ENCODE results near the gene TCEAL1.

Gene TCEAL1

GRCh38 chrX:103608306-103608963, 20.3 kb upstream of the TCEAL1 start:
- Histone ChIP-seq H3K9me3 (ENCODE audit: control insufficient read depth in 1 of 2, low read length in 2 of 2) (no peaks in the 10 kb centered on the region), H3K4me3 (ENCODE audit: low read depth in 1 of 2, low read length in 2 of 2) (peak overlapping the region; percentile 61 to 63), H3K9ac (ENCODE audit: low read depth in 1 of 2, low read length in 2 of 2) (peak overlapping the region; percentile 55 to 63), H3K27me3 (ENCODE audit: control insufficient read depth in 1 of 2, insufficient read depth in 2 of 2, low read length in 2 of 2) (no peaks in the 10 kb centered on the region), H3K27ac (ENCODE audit: low read depth, low read length) (peak overlapping the region; percentile 56), H3K36me3 (ENCODE audit: control insufficient read depth in 1 of 2, insufficient read depth in 2 of 2, low read length in 2 of 2) (no peaks in the 10 kb centered on the region), H3K4me1 (ENCODE audit: control insufficient read depth in 1 of 2, insufficient read depth in 2 of 2, low read length in 2 of 2) (peaks cover 0 to 3% of the 10 kb centered on the region in 2 donors)

GRCh38 chrX:103610282-103610681, 18.5 kb upstream of the TCEAL1 start:
- Histone ChIP-seq H3K9me3 (ENCODE audit: control insufficient read depth in 1 of 2, low read length in 2 of 2) (no peaks in the 10 kb centered on the region), H3K9ac (ENCODE audit: low read depth in 1 of 2, low read length in 2 of 2) (no peak overlapping the region), H3K4me3 (ENCODE audit: low read depth in 1 of 2, low read length in 2 of 2) (no peak overlapping the region), H3K36me3 (ENCODE audit: control insufficient read depth in 1 of 2, insufficient read depth in 2 of 2, low read length in 2 of 2) (no peaks in the 10 kb centered on the region), H3K27ac (ENCODE audit: low read depth, low read length) (no peak overlapping the region), H3K27me3 (ENCODE audit: control insufficient read depth in 1 of 2, insufficient read depth in 2 of 2, low read length in 2 of 2) (no peaks in the 10 kb centered on the region), H3K4me1 (ENCODE audit: control insufficient read depth in 1 of 2, insufficient read depth in 2 of 2, low read length in 2 of 2) (peaks cover 0 to 3% of the 10 kb centered on the region in 2 donors)

DNA sequence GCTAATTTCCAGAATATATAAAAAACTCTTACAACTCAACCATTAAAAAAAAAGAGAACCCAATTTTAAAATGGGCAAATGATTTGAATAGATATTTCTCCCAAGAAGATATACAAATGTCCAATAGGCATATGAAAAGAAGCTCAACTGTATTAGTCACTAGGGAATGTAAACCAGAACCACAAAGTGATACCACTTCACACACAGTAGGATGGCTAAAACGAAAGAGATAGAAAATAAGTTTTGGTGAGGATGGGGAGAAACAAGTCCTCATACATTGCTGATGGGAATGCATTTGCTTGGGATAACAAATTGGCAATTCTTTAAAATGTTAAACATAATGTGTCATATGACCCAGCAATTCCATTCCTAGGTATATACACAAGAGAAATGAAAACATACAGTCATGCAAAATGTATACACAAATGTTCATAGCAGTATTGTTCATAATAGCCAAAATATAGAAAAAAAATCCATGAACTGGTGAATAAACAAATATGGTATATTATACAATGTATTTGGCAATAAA, 15.3 kb upstream of the TCEAL1 start:
- H3K4me3 ChIP-seq (ENCODE audit: low read depth in 1 of 2, low read length in 2 of 2): no peak overlapping the region
- H3K9ac ChIP-seq (ENCODE audit: low read depth in 1 of 2, low read length in 2 of 2): no peak overlapping the region
- no peaks in the 10 kb centered on the region for H3K36me3 ChIP-seq (ENCODE audit: control insufficient read depth in 1 of 2, insufficient read depth in 2 of 2, low read length in 2 of 2)
- H3K4me1 ChIP-seq (ENCODE audit: control insufficient read depth in 1 of 2, insufficient read depth in 2 of 2, low read length in 2 of 2): no peaks in the 10 kb centered on the region
- no peaks in the 10 kb centered on the region for H3K27me3 ChIP-seq (ENCODE audit: control insufficient read depth in 1 of 2, insufficient read depth in 2 of 2, low read length in 2 of 2)
- no peak overlapping the region for H3K27ac ChIP-seq (ENCODE audit: low read depth, low read length)
- no peaks in the 10 kb centered on the region for H3K9me3 ChIP-seq (ENCODE audit: control insufficient read depth in 1 of 2, low read length in 2 of 2)

DNA sequence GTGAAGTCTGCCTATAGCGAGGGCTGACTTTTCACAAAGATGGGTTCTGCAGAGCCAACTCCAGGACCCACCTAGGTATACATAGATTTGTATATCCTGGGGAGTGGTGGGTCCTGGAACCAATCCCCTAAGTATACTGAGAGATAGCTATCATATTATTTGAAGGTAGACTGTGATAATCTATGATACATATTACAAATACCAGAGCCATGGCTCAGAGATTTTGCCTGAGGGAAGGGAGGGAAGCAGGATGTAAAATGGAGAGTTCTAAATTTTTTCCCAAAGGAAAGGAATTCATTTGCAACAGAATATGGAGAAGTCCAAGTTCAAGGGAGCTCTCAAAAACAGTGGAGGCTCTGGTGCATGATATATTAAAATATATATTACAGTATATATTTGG, 13.8 kb upstream of the TCEAL1 start:
- Histone ChIP-seq H3K36me3 (ENCODE audit: control insufficient read depth in 1 of 2, insufficient read depth in 2 of 2, low read length in 2 of 2) (no peaks in the 10 kb centered on the region), H3K27me3 (ENCODE audit: control insufficient read depth in 1 of 2, insufficient read depth in 2 of 2, low read length in 2 of 2) (no peaks in the 10 kb centered on the region), H3K9me3 (ENCODE audit: control insufficient read depth in 1 of 2, low read length in 2 of 2) (no peaks in the 10 kb centered on the region), H3K27ac (ENCODE audit: low read depth, low read length) (no peak overlapping the region), H3K9ac (ENCODE audit: low read depth in 1 of 2, low read length in 2 of 2) (no peak overlapping the region), H3K4me3 (ENCODE audit: low read depth in 1 of 2, low read length in 2 of 2) (no peak overlapping the region), H3K4me1 (ENCODE audit: control insufficient read depth in 1 of 2, insufficient read depth in 2 of 2, low read length in 2 of 2) (no peaks in the 10 kb centered on the region)

GRCh38 chrX:103615781-103616371, 12.9 kb upstream of the TCEAL1 start:
- Histone ChIP-seq H3K9ac (ENCODE audit: low read depth in 1 of 2, low read length in 2 of 2) (no peak overlapping the region), H3K27ac (ENCODE audit: low read depth, low read length) (no peak overlapping the region), H3K4me1 (ENCODE audit: control insufficient read depth in 1 of 2, insufficient read depth in 2 of 2, low read length in 2 of 2) (no peaks in the 10 kb centered on the region)

DNA sequence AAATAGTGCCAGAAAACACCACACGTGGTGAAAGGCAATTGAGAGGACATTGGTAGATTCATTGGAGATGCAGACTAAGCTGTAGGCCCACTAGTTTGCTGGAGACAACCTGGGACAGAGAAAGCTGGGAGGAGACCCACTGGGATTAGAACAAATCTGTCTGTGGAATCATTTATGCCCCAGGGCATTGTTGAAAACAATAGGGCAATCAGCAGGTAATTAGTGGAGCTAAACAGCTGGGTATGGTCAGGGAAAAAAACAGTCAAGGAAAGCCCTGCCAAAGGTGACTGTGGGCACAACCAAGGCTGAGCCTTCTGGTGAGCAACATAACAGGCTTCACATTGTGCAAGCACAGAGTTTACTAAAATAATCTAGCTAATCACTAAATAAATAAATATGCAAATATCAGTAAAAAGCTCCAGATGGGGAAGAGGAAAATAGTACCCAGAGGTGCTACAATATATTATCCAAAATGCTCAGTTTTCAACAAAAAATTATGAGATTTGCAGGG, 12.0 kb upstream of the TCEAL1 start:
- no peak overlapping the region for H3K27ac ChIP-seq (ENCODE audit: low read depth, low read length)
- H3K9me3 ChIP-seq (ENCODE audit: control insufficient read depth in 1 of 2, low read length in 2 of 2): no peaks in the 10 kb centered on the region
- no peaks in the 10 kb centered on the region for H3K4me1 ChIP-seq (ENCODE audit: control insufficient read depth in 1 of 2, insufficient read depth in 2 of 2, low read length in 2 of 2)
- no peak overlapping the region for H3K4me3 ChIP-seq (ENCODE audit: low read depth in 1 of 2, low read length in 2 of 2)
- H3K27me3 ChIP-seq (ENCODE audit: control insufficient read depth in 1 of 2, insufficient read depth in 2 of 2, low read length in 2 of 2): no peaks in the 10 kb centered on the region
- no peak overlapping the region for H3K9ac ChIP-seq (ENCODE audit: low read depth in 1 of 2, low read length in 2 of 2)
- no peaks in the 10 kb centered on the region for H3K36me3 ChIP-seq (ENCODE audit: control insufficient read depth in 1 of 2, insufficient read depth in 2 of 2, low read length in 2 of 2)

More at GRCh38 chrX:103615781-103616371, 12.9 kb upstream of the TCEAL1 start:
- no peak overlapping the region for H3K4me3 ChIP-seq (ENCODE audit: low read depth in 1 of 2, low read length in 2 of 2)
- H3K9me3 ChIP-seq (ENCODE audit: control insufficient read depth in 1 of 2, low read length in 2 of 2): no peaks in the 10 kb centered on the region
- no peaks in the 10 kb centered on the region for H3K27me3 ChIP-seq (ENCODE audit: control insufficient read depth in 1 of 2, insufficient read depth in 2 of 2, low read length in 2 of 2)
- no peaks in the 10 kb centered on the region for H3K36me3 ChIP-seq (ENCODE audit: control insufficient read depth in 1 of 2, insufficient read depth in 2 of 2, low read length in 2 of 2)

DNA sequence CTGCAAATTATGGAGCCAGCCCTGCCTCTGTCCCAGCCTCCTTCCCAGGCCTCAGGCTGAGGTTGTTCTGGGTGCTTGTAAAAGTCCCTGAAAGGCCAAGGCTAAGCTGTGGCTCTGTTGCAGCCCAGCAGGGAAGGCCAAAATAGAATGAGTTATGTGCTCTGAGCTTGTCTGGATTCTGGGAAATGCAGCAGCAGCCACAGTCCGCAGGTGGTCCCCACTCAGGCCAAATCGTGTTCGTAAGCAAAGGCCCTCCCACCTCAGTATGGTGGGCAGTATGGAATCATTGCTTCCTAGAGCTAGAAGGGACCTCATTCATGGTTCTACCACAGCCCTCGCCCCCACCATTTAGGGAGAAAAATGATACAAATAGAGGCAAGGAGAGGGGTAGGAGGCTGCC, 4.7 kb upstream of the TCEAL1 start:
- peaks cover 0 to 6% of the 10 kb centered on the region in 2 donors for H3K4me1 ChIP-seq (ENCODE audit: control insufficient read depth in 1 of 2, insufficient read depth in 2 of 2, low read length in 2 of 2)
- no peak overlapping the region for H3K27ac ChIP-seq (ENCODE audit: low read depth, low read length)

DNA sequence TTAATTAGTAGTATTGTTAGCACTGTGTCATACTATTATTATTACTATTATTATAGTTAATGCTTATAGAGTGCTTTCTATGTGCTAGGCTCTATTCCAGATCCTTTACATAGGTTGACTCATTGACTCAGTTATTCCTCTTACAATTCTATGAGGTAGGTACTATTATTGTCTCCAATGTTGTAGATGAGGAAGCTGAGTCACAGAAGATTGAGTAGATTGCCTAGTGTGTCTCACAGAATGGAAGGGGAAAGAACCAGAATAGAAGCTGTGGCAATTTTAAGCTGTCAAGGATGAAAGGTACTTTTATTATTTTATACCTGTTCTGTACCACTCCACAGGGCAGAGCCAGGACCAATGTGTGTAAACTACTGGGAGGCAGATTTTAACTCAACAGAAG, 1.9 kb upstream of the TCEAL1 start:
- Histone ChIP-seq H3K4me1 (ENCODE audit: control insufficient read depth in 1 of 2, insufficient read depth in 2 of 2, low read length in 2 of 2) (peaks cover 0 to 6% of the 10 kb centered on the region in 2 donors), H3K4me3 (ENCODE audit: low read depth in 1 of 2, low read length in 2 of 2) (no peak overlapping the region), H3K27ac (ENCODE audit: low read depth, low read length) (no peak overlapping the region), H3K9ac (ENCODE audit: low read depth in 1 of 2, low read length in 2 of 2) (no peak overlapping the region), H3K36me3 (ENCODE audit: control insufficient read depth in 1 of 2, insufficient read depth in 2 of 2, low read length in 2 of 2) (no peaks in the 10 kb centered on the region), H3K27me3 (ENCODE audit: control insufficient read depth in 1 of 2, insufficient read depth in 2 of 2, low read length in 2 of 2) (no peaks in the 10 kb centered on the region), H3K9me3 (ENCODE audit: control insufficient read depth in 1 of 2, low read length in 2 of 2) (no peaks in the 10 kb centered on the region)

More for the DNA sequence above, 4.7 kb upstream of the TCEAL1 start:
- no peak overlapping the region for H3K4me3 ChIP-seq (ENCODE audit: low read depth in 1 of 2, low read length in 2 of 2)
- no peaks in the 10 kb centered on the region for H3K36me3 ChIP-seq (ENCODE audit: control insufficient read depth in 1 of 2, insufficient read depth in 2 of 2, low read length in 2 of 2)
- no peaks in the 10 kb centered on the region for H3K27me3 ChIP-seq (ENCODE audit: control insufficient read depth in 1 of 2, insufficient read depth in 2 of 2, low read length in 2 of 2)
- no peak overlapping the region for H3K9ac ChIP-seq (ENCODE audit: low read depth in 1 of 2, low read length in 2 of 2)
- H3K9me3 ChIP-seq (ENCODE audit: control insufficient read depth in 1 of 2, low read length in 2 of 2): no peaks in the 10 kb centered on the region

DNA sequence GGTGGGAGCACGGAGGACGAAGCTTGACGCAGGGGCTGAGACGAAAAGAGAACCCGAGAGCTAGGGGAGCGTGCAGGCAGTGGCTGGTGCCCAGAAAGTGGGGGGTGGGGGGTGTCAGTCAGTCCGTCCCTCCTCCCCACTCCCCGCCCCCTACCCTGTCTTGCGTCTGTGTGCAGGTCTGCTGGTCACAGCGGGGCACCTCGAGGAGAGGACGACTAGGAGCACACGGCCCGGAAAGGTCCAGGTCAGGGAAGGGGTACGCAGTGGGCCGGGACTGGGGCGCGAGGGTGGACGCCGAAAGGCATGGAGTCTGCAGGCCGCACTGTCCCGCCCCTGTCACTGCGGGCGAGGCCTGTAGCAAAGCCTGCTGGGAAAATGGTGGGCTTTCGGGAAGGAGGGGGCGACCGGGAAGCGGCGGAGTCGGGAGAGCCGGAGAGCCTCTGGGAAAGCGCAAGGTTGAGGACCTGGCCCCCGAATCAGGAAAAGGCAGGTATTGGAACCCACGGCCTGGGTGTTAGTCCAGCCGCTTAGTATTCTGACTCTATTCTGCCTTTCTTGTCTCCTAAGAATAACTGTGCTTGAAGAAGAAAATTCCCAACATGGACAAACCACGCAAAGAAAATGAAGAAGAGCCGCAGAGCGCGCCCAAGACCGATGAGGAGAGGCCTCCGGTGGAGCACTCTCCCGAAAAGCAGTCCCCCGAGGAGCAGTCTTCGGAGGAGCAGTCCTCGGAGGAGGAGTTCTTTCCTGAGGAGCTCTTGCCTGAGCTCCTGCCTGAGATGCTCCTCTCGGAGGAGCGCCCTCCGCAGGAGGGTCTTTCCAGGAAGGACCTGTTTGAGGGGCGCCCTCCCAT, 769 bp downstream of the TCEAL1 start:
- H3K4me1 ChIP-seq (ENCODE audit: control insufficient read depth in 1 of 2, insufficient read depth in 2 of 2, low read length in 2 of 2): peaks cover 0 to 6% of the 10 kb centered on the region in 2 donors
- H3K27me3 ChIP-seq (ENCODE audit: control insufficient read depth in 1 of 2, insufficient read depth in 2 of 2, low read length in 2 of 2): no peaks in the 10 kb centered on the region
- peak overlapping the region; percentile 73 to 83 for H3K4me3 ChIP-seq (ENCODE audit: low read depth in 1 of 2, low read length in 2 of 2)
- H3K9me3 ChIP-seq (ENCODE audit: control insufficient read depth in 1 of 2, low read length in 2 of 2): no peaks in the 10 kb centered on the region
- peak overlapping the region; percentile 76 to 80 for H3K9ac ChIP-seq (ENCODE audit: low read depth in 1 of 2, low read length in 2 of 2)
- H3K27ac ChIP-seq (ENCODE audit: low read depth, low read length): peak overlapping the region; percentile 83
- no peaks in the 10 kb centered on the region for H3K36me3 ChIP-seq (ENCODE audit: control insufficient read depth in 1 of 2, insufficient read depth in 2 of 2, low read length in 2 of 2)

GRCh38 chrX:103630171-103630511, 1.4 kb downstream of the TCEAL1 start:
- Histone ChIP-seq H3K9me3 (ENCODE audit: control insufficient read depth in 1 of 2, low read length in 2 of 2) (no peaks in the 10 kb centered on the region), H3K9ac (ENCODE audit: low read depth in 1 of 2, low read length in 2 of 2) (peak overlapping the region; percentile 76 to 80), H3K4me3 (ENCODE audit: low read depth in 1 of 2, low read length in 2 of 2) (peak overlapping the region; percentile 73 to 83), H3K36me3 (ENCODE audit: control insufficient read depth in 1 of 2, insufficient read depth in 2 of 2, low read length in 2 of 2) (no peaks in the 10 kb centered on the region), H3K27me3 (ENCODE audit: control insufficient read depth in 1 of 2, insufficient read depth in 2 of 2, low read length in 2 of 2) (no peaks in the 10 kb centered on the region), H3K4me1 (ENCODE audit: control insufficient read depth in 1 of 2, insufficient read depth in 2 of 2, low read length in 2 of 2) (peaks cover 0 to 3% of the 10 kb centered on the region in 2 donors), H3K27ac (ENCODE audit: low read depth, low read length) (peak overlapping the region; percentile 83)
